CD4-positive, alpha-beta T cell treated with Interleukin-4 for 4 hours (primary cell): ENCODE measurements around the gene C1QTNF12.
"Not testable (repeated sequence)": the region's sequence is repeated elsewhere in the genome, so short reads cannot be mapped to it uniquely, and the experiment has no call there.

Experiments
- DNase-seq: peaks from one replicate; pipeline ENCODE4 v3.0.0-alpha.2; 2020

C1QTNF12 gene

DNA sequence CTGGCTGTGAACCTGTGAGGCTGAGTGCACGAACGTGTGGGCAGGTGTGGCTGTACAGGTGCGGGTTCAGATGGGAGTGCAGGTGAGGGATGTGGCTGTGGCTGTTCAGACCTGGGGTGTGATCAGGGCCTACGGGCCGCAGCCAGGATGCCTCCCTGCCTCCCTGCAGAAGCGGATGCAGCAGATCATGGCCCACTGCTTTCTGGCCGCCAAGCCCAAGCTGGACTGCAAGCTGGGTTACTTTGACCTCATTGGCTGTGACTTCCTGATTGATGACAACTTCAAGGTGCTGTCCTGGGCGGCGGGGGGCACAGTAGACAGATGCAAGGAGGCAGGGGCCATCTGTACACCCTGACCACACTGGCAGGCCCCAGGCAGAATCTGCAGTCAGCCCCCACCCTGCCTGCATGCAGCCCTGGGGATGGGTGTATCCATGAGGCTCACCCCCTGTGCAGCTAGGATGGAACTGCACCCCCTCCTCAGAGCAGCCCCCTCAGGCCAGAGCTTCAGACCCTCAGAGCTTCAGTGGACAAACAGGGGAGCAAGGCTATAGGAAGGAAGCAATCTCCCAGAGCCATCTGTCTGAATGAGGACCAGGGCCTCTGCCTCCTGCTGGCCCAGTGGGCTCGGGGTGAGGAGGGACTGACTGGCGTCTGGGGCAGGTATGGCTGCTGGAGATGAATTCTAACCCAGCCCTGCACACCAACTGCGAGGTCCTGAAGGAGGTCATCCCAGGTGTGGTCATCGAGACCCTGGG, 49.9 kb downstream of the C1QTNF12 start:
- no peak for DNase-seq

DNA sequence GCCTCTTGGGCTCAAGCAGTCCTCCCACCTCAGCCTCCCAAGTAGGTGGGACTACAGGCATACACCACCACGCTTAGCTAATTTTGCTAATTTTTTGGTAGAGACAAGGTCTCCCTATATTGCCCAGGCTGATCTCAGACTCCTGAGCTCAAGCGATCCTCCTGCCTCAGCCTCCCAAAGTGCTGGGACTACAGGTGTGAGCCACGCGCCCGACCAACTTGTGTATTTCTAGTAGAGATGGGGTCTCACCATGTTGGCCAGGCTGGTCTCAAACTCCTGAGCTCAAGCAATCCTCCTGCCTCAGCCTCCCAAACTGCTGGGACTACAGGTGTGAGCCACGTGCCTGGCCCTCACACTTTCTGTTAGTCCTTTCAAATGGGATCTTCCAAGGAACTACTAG, 50.8 kb downstream of the C1QTNF12 start:
- not testable (repeated sequence) for DNase-seq

DNA sequence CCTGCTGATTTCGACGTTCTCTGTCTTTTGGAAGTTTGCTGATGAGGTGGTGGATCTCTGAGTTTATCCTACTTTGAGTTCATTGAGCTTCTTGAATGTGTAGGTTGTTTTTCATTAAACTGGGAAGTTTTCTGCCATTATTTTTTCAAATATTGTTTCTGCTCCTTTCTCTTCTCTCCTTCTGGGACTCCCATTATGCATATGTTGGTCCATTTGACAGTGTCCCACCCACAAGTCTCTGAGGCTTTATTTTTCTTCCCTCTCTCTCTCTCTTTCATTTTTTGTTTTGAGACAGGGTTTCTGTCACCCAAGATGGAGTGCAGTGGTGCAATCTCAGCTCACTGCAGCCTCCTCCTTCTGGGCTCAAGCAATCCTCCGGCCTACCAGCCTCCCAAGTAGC, 51.8 kb downstream of the C1QTNF12 start:
- no peak for DNase-seq
